Temporal lobe (tissue), 2 donors: ENCODE measurements around the gene KCNQ1OT1. TPM values are rescaled to one million over a fixed set of nuclear protein-coding genes. Genes with fewer than 3 reads are reported as not detected.

Experiments
- small RNA-seq: library from RNA; depleted of rRNA; stranded (forward); fragments of <200 nt; gene quantifications from one replicate; pipeline ENCODE3, GENCODE V24; 2014; ENCODE audit warnings: low replicate concordance
- total RNA-seq: library from RNA; depleted of rRNA; stranded (reverse); fragments of >200 nt; gene quantifications from one replicate; pipeline ENCODE4 v1.2.3, GENCODE V29; 2014

KCNQ1OT1 gene
- total RNA-seq, 1 donor from 2014 or later = 2.0 TPM

Small RNAs within 50 kb of the gene (small RNA-seq; reads per million reads assigned to genes)
- not detected for gene RF01947
- gene RF01948 = not detected
- gene RF01950 = not detected

Other genes with a start within 250 kb of the KCNQ1OT1 start
- 25.8 TPM for gene CDKN1C, start 185.8 kb upstream of the KCNQ1OT1 start, total RNA-seq
- gene PHLDA2, start 229.4 kb upstream of the KCNQ1OT1 start, total RNA-seq = not detected